Measurements from ENCODE around the gene MXRA7. TPM values are rescaled to one million over a fixed set of nuclear protein-coding genes. Genes with fewer than 3 reads are reported as not detected.
A peak's percentile ranks its signal among the peaks of the same experiment; 100 is the strongest.
"Not testable (repeated sequence)": the region's sequence is repeated elsewhere in the genome, so short reads cannot be mapped to it uniquely, and the experiment has no call there.

Gene MXRA7
- total RNA-seq, 2 experiments from 2014 or later, result 1.6 to 4.9 TPM

- intact Hi-C loops (cut with micrococcal nuclease; ENCODE audit: unreplicated experiment), result no loop called here
- no peak for DNase-seq (ENCODE audit: low spot score)
- no peak for TF ChIP-seq EZH2phosphoT487 (IDR thresholded peaks at IDR 0.05; ENCODE audit: borderline replicate concordance, low read depth, low read length)
- TF ChIP-seq CTCF (conservative IDR thresholded peaks at IDR 0.05; ENCODE audit: low read length), result no peak
- Histone ChIP-seq H3K79me2 (ENCODE audit: insufficient read depth, low read depth, low read length) (peaks cover 30% of the 10 kb centered on the region), H3K4me3 (ENCODE audit: low read depth, low read length, poor library complexity, severe bottlenecking) (no peak overlapping the region), H3K4me2 (ENCODE audit: low read length) (no peak overlapping the region), H3K4me1 (ENCODE audit: insufficient read depth, low read length, poor library complexity, severe bottlenecking) (peaks cover 25% of the 10 kb centered on the region), H2AFZ (ENCODE audit: low read length) (no peak overlapping the region), H3K9me2 (ENCODE audit: insufficient read depth, low read length) (no peaks in the 10 kb centered on the region), H3K36me3 (ENCODE audit: insufficient read depth, low read length) (peaks cover 76% of the 10 kb centered on the region), H4K20me1 (ENCODE audit: insufficient read depth, low read length) (no peaks in the 10 kb centered on the region; the same call in 1 of the 2 replicates), H3K9me3 (ENCODE audit: low read length) (no peaks in the 10 kb centered on the region), H3K27ac (ENCODE audit: low read depth, low read length, poor library complexity, severe bottlenecking) (no peak overlapping the region)
- ChIA-PET POLR2A (interaction anchor here (0.6 to 1.1 kb wide), 4 partner anchors 9 to 523 kb away, joined by 3 to 5 read pairs (median 3); no protein-coding TSS in a partner anchor), CTCF (ENCODE audit: unreplicated experiment) (no interaction called here)
- no TSS peak for BruUV-seq (replicated peaks)
Measured at GRCh38 chr17:76742958-76743357, 32.2 kb upstream of the MXRA7 start.

- Histone ChIP-seq H2AFZ (ENCODE audit: low read length) (no peak overlapping the region), H3K4me3 (ENCODE audit: low read depth, low read length, poor library complexity, severe bottlenecking) (no peak overlapping the region), H4K20me1 (ENCODE audit: insufficient read depth, low read length) (peaks cover 7% of the 10 kb centered on the region), H3K9me3 (ENCODE audit: low read length) (no peaks in the 10 kb centered on the region), H3K36me3 (ENCODE audit: insufficient read depth, low read length) (peaks cover 69% of the 10 kb centered on the region), H3K79me2 (ENCODE audit: insufficient read depth, low read depth, low read length) (peaks cover 47% of the 10 kb centered on the region), H3K9me2 (ENCODE audit: insufficient read depth, low read length) (no peaks in the 10 kb centered on the region), H3K4me2 (ENCODE audit: low read length) (peak overlapping the region; percentile 32), H3K27ac (ENCODE audit: low read depth, low read length, poor library complexity, severe bottlenecking) (no peak overlapping the region), H3K4me1 (ENCODE audit: insufficient read depth, low read length, poor library complexity, severe bottlenecking) (peaks cover 25% of the 10 kb centered on the region)
- DNase-seq (ENCODE audit: low spot score), result no peak
- no TSS peak for BruUV-seq (replicated peaks)
- CTCF ChIA-PET (ENCODE audit: unreplicated experiment), result no interaction called here
- intact Hi-C loops (cut with micrococcal nuclease; ENCODE audit: unreplicated experiment), result no loop called here
- TF ChIP-seq CTCF (conservative IDR thresholded peaks at IDR 0.05; ENCODE audit: low read length) (no peak), EZH2phosphoT487 (IDR thresholded peaks at IDR 0.05; ENCODE audit: borderline replicate concordance, low read depth, low read length) (no peak)
- POLR2A ChIA-PET, result interaction anchor here (1.4 kb wide), 1 partner anchor 13 kb away, joined by 4 read pairs; no protein-coding TSS in a partner anchor
Measured at GRCh38 chr17:76740329-76741118, 29.8 kb upstream of the MXRA7 start.

DNA sequence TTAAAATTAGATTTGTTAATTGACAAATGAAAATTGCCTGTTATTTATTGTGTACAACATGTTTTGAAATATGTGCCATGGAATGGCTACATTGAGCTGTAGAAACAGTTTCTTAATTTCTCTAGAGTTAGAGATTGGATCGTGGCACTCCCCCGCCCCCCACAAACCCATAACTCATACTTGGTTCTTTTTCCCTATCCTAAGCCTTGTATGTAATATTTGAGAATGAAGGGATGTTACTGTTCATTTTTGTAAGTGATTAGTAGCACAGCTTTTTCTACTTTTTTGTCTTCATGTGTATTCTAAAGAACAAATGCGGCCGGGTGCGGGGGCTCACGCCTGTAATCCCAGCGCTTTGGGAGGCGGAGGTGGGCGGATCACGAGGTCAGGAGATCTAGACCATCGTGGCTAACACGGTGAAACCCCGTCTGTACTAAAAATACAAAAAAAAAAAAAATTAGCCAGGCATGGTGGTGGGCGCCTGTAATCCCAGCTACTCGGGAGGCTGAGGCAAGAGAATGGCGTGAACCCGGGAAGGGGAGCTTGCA, 28.9 kb upstream of the MXRA7 start:
- intact Hi-C loops (cut with micrococcal nuclease; ENCODE audit: unreplicated experiment), result loop anchor here (5.0 to 10.0 kb wide), 4 partner anchors 348 to 1075 kb away; partner anchors contain the start of genes RECQL5, SAP30BP and SEC14L1
- not testable (repeated sequence) for H3K27ac ChIP-seq (ENCODE audit: low read depth, low read length, poor library complexity, severe bottlenecking); H2AFZ ChIP-seq (ENCODE audit: low read length); BruUV-seq (replicated peaks); H3K9me3 ChIP-seq (ENCODE audit: low read length); DNase-seq (ENCODE audit: low spot score); H3K9me2 ChIP-seq (ENCODE audit: insufficient read depth, low read length)
- Histone ChIP-seq H3K4me2 (ENCODE audit: low read length) (peak overlapping the region; percentile 89), H3K4me1 (ENCODE audit: insufficient read depth, low read length, poor library complexity, severe bottlenecking) (peaks cover 29% of the 10 kb centered on the region), H4K20me1 (ENCODE audit: insufficient read depth, low read length) (peaks cover 15% of the 10 kb centered on the region), H3K79me2 (ENCODE audit: insufficient read depth, low read depth, low read length) (peaks cover 56% of the 10 kb centered on the region), H3K36me3 (ENCODE audit: insufficient read depth, low read length) (peaks cover 69% of the 10 kb centered on the region), H3K4me3 (ENCODE audit: low read depth, low read length, poor library complexity, severe bottlenecking) (peak overlapping the region; percentile 77)
- CTCF ChIA-PET (ENCODE audit: unreplicated experiment), result interaction anchor here (0.6 kb wide), 1 partner anchor 586 kb away, joined by 4 read pairs; no protein-coding TSS in a partner anchor
- POLR2A ChIA-PET, result interaction anchor here (0.5 to 2.0 kb wide), 6 partner anchors 9 to 80 kb away, joined by 3 to 9 read pairs (median 4); no protein-coding TSS in a partner anchor

Data from OCI-LY7 (cell line).